T47D (cell line): Measurements from ENCODE around the gene FRMPD3.

Source experiments
- DNase-seq, 2 experiments: peaks; one replicate each; pipeline versions ENCODE4 v3.0.0 to v3.0.0-alpha.2; 2011 to 2012; ENCODE audit warnings: low read depth in 1 of 2, low spot score in 1 of 2
- JUND ChIP-seq: IDR thresholded peaks from 2 replicates; pipeline ENCODE4 v1.6.1; 2012; ENCODE audit warnings: low read depth
- in situ Hi-C: cut with HindIII; loops from 2 replicates; pipeline ENCODE4 v1.10.0; 2016; ENCODE audit warnings: low sequenced_read_pairs, low pct_unique_long_range_greater_than_20kb

The FRMPD3 gene

GRCh38 chrX:107448998-107449835 lies at the start of gene FRMPD3:
FRMPD3 (plus strand) TSS chrX:107449652; CDS start chrX:107526589, 76,937 bp downstream.
- in situ Hi-C loops: no loop called here
- DNase-seq: peak; percentile 11 to 20
- no peak for TF ChIP-seq JUND

- TF ChIP-seq JUND: no peak
- in situ Hi-C loops: no loop called here
- DNase-seq: no peak
These were observed 28.9 kb upstream of the FRMPD3 start for GRCh38 chrX:107420571-107420970.

GRCh38 chrX:107421337-107421861 lies 28.1 kb upstream of the FRMPD3 start:
- DNase-seq: no peak
- no peak for TF ChIP-seq JUND
- in situ Hi-C loops: no loop called here

GRCh38 chrX:107429090-107429489 lies 20.4 kb upstream of the FRMPD3 start:
- in situ Hi-C loops: no loop called here
- no peak for TF ChIP-seq JUND
- DNase-seq: peak in 1 of 2 experiments; percentile 38

GRCh38 chrX:107440187-107440586 lies 9.3 kb upstream of the FRMPD3 start:
- in situ Hi-C loops: no loop called here
- no peak for DNase-seq
- TF ChIP-seq JUND: no peak

- no peak for DNase-seq
- in situ Hi-C loops: no loop called here
- no peak for TF ChIP-seq JUND
These were observed 8.8 kb upstream of the FRMPD3 start for GRCh38 chrX:107440692-107441091.

GRCh38 chrX:107442914-107443527 lies 6.4 kb upstream of the FRMPD3 start:
- in situ Hi-C loops: no loop called here
- no peak for TF ChIP-seq JUND
- DNase-seq: peak in 1 of 2 experiments; percentile 47

- no peak for TF ChIP-seq JUND
- DNase-seq: no peak
- in situ Hi-C loops: no loop called here
These were observed 4.3 kb upstream of the FRMPD3 start for GRCh38 chrX:107445146-107445545.

- no peak for DNase-seq
- in situ Hi-C loops: no loop called here
- TF ChIP-seq JUND: no peak
These were observed 3.8 kb upstream of the FRMPD3 start for GRCh38 chrX:107445631-107446030.

- DNase-seq: no peak
- in situ Hi-C loops: no loop called here
- TF ChIP-seq JUND: no peak
These were observed 1.8 kb upstream of the FRMPD3 start for GRCh38 chrX:107447642-107448041.

- in situ Hi-C loops: no loop called here
- no peak for DNase-seq
- TF ChIP-seq JUND: no peak
These were observed 841 bp upstream of the FRMPD3 start for GRCh38 chrX:107448625-107448997.

GRCh38 chrX:107450823-107451509 lies 1.5 kb downstream of the FRMPD3 start:
- DNase-seq: no peak
- no peak for TF ChIP-seq JUND
- in situ Hi-C loops: no loop called here

GRCh38 chrX:107451731-107452130 lies 2.3 kb downstream of the FRMPD3 start:
- in situ Hi-C loops: no loop called here
- no peak for TF ChIP-seq JUND
- no peak for DNase-seq
